Measurements from ENCODE around the gene SNX24.
"Not testable (repeated sequence)": the region's sequence is repeated elsewhere in the genome, so short reads cannot be mapped to it uniquely, and the experiment has no call there.

Gene SNX24

GRCh38 chr5:122849771-122850170 lies 4.4 kb downstream of the SNX24 start:
- ATAC-seq (ENCODE audit: low read depth): no peak
- Mint-ChIP-seq H3K9me3 (no peaks in the 10 kb centered on the region), H3K36me3 (no peaks in the 10 kb centered on the region), H3K27me3 (no peaks in the 10 kb centered on the region), H3K4me3 (no peak overlapping the region), H3K4me1 (peaks cover 16% of the 10 kb centered on the region), H3K27ac (no peak overlapping the region)
- DNase-seq (ENCODE audit: low spot score in 2 of 2): no peak

DNA sequence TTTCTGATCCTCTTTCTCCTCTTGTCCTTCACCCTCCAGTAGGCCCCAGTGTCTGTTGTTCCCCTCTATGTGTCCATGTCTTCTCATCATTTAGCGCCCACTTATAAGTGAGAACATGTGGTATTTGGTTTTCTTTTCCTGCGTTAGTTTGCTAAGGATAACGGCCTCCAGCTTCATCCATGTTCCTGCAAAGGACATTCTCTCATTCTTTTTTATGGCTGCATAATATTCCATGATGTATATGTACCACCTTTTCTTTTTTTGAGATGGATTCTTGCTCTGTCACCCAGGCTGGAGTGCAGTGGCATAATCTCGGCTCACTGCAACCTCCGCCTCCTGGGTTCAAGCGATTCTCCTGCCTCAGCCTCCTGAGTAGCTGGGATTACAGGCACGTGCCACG lies 12.1 kb downstream of the SNX24 start:
- not testable (repeated sequence) for H3K9me3 Mint-ChIP-seq; DNase-seq (ENCODE audit: low spot score in 2 of 2); H3K27ac Mint-ChIP-seq; H3K4me1 Mint-ChIP-seq; H3K36me3 Mint-ChIP-seq; ATAC-seq (ENCODE audit: low read depth); H3K4me3 Mint-ChIP-seq; H3K27me3 Mint-ChIP-seq

- DNase-seq (ENCODE audit: low spot score in 2 of 2): no peak
- no peak for ATAC-seq (ENCODE audit: low read depth)
- Mint-ChIP-seq H3K9me3 (no peaks in the 10 kb centered on the region), H3K36me3 (peaks cover 6% of the 10 kb centered on the region), H3K4me1 (no peaks in the 10 kb centered on the region), H3K27me3 (no peaks in the 10 kb centered on the region), H3K4me3 (no peak overlapping the region), H3K27ac (no peak overlapping the region)
These were observed 13.0 kb downstream of the SNX24 start for GRCh38 chr5:122858451-122858850.

GRCh38 chr5:122863240-122863639 lies 17.8 kb downstream of the SNX24 start:
- DNase-seq (ENCODE audit: low spot score in 2 of 2): no peak
- Mint-ChIP-seq H3K36me3 (peaks cover 1% of the 10 kb centered on the region), H3K9me3 (no peaks in the 10 kb centered on the region), H3K27ac (no peak overlapping the region), H3K4me1 (no peaks in the 10 kb centered on the region), H3K4me3 (no peak overlapping the region), H3K27me3 (no peaks in the 10 kb centered on the region)
- ATAC-seq (ENCODE audit: low read depth): no peak

GRCh38 chr5:122863721-122864120 lies 18.3 kb downstream of the SNX24 start:
- Mint-ChIP-seq H3K27ac (no peak overlapping the region), H3K9me3 (no peaks in the 10 kb centered on the region), H3K36me3 (peaks cover 3% of the 10 kb centered on the region), H3K4me3 (no peak overlapping the region), H3K27me3 (no peaks in the 10 kb centered on the region), H3K4me1 (no peaks in the 10 kb centered on the region)
- no peak for ATAC-seq (ENCODE audit: low read depth)
- no peak for DNase-seq (ENCODE audit: low spot score in 2 of 2)

- Mint-ChIP-seq H3K27me3 (no peaks in the 10 kb centered on the region), H3K4me3 (no peak overlapping the region), H3K9me3 (no peaks in the 10 kb centered on the region), H3K36me3 (peaks cover 3% of the 10 kb centered on the region), H3K27ac (no peak overlapping the region), H3K4me1 (no peaks in the 10 kb centered on the region)
- no peak for DNase-seq (ENCODE audit: low spot score in 2 of 2)
- no peak for ATAC-seq (ENCODE audit: low read depth)
These were observed 19.0 kb downstream of the SNX24 start for GRCh38 chr5:122864400-122864799.

- Mint-ChIP-seq H3K27me3 (no peaks in the 10 kb centered on the region), H3K27ac (no peak overlapping the region), H3K4me1 (no peaks in the 10 kb centered on the region), H3K4me3 (no peak overlapping the region), H3K36me3 (peaks cover 3% of the 10 kb centered on the region), H3K9me3 (no peaks in the 10 kb centered on the region)
- DNase-seq (ENCODE audit: low spot score in 2 of 2): no peak
- no peak for ATAC-seq (ENCODE audit: low read depth)
These were observed 19.4 kb downstream of the SNX24 start for GRCh38 chr5:122864842-122865241.

DNA sequence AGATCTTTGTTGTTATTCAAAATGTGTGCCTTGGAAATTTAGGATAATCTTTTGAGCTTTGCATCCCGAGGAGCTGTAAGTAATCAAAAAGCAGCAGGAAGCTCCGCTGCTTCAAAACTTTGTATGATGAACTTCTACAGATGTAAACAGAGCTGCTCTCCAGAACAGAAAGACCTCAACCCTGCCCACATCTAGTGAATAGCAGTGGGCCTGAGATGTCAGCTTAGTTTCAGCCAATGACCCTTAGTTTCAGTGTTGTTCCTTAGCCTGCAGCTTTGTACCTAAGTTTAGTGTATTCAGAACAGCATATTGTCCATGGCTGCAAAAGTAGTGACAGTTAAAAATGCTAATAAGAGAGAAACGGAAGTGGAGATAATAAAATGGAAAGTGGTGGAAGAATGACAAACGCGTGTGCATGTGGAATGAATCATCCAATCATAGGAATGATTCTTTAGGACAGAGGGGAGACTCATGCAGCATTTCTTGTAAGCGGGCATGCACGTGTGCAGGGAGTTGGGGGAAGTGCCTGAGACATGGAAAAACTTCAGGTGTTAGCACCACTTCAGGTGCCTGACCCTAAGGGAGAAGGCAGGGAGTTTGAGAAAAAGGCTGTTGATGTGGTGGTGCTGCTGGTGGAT lies 24.9 kb downstream of the SNX24 start:
- no peak for ATAC-seq (ENCODE audit: low read depth)
- no peak overlapping the region for H3K4me3 Mint-ChIP-seq
- DNase-seq (ENCODE audit: low spot score in 2 of 2): no peak
- H3K36me3 Mint-ChIP-seq: peaks cover 2% of the 10 kb centered on the region
- no peaks in the 10 kb centered on the region for H3K9me3 Mint-ChIP-seq
- no peak overlapping the region for H3K27ac Mint-ChIP-seq
- peaks cover 3% of the 10 kb centered on the region for H3K4me1 Mint-ChIP-seq
- no peaks in the 10 kb centered on the region for H3K27me3 Mint-ChIP-seq

- Mint-ChIP-seq H3K4me1 (peaks cover 5% of the 10 kb centered on the region), H3K9me3 (no peaks in the 10 kb centered on the region), H3K4me3 (no peak overlapping the region), H3K36me3 (peaks cover 2% of the 10 kb centered on the region), H3K27me3 (no peaks in the 10 kb centered on the region), H3K27ac (no peak overlapping the region)
- ATAC-seq (ENCODE audit: low read depth) (no peak), DNase-seq (ENCODE audit: low spot score in 2 of 2) (no peak)
These were observed 26.2 kb downstream of the SNX24 start for GRCh38 chr5:122871661-122872060.

DNA sequence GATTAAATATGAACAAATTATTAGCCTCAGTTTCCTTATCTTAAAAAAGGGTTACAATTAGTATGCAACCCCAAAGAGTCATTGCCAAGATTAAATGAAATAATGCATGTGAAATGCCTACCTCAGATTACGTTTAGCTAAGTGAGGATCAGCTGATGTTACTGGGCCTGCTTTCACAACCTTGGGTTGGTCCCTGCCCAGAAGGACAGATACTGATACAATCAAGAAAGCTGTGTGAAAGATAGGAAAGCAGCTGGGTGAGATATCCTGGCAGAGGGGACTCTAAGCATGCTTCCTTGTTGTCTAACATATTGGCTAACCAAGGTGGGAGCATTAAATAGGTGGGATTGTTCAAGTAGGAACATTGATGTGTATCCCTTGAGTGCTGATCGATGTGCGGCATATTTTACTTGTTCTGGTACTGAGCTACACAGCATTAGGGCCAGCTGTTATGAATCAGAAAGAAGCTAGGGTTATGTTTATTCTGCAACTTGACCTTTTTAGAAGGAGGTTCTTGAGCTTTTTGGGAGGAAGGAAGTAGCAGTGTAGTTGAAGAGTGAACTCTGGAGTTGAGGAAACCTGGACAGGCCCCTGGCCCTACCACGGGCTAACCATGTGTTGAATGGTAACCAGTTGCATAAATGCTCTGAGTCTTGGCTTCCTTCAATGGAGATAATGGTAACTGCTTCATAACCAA lies 28.9 kb downstream of the SNX24 start:
- DNase-seq (ENCODE audit: low spot score in 2 of 2) (no peak), ATAC-seq (ENCODE audit: low read depth) (no peak)
- peak overlapping the region; percentile 4 for H3K27ac Mint-ChIP-seq
- H3K36me3 Mint-ChIP-seq: peaks cover 5% of the 10 kb centered on the region
- H3K4me3 Mint-ChIP-seq: no peak overlapping the region
- H3K9me3 Mint-ChIP-seq: peaks cover 5% of the 10 kb centered on the region
- peaks cover 22% of the 10 kb centered on the region for H3K4me1 Mint-ChIP-seq
- no peaks in the 10 kb centered on the region for H3K27me3 Mint-ChIP-seq

GRCh38 chr5:122877518-122877917 lies 32.1 kb downstream of the SNX24 start:
- H3K9me3 Mint-ChIP-seq: peaks cover 5% of the 10 kb centered on the region
- peaks cover 5% of the 10 kb centered on the region for H3K36me3 Mint-ChIP-seq
- peak overlapping the region; percentile 14 for H3K27ac Mint-ChIP-seq
- peak overlapping the region; percentile 77 for H3K4me3 Mint-ChIP-seq
- H3K27me3 Mint-ChIP-seq: no peaks in the 10 kb centered on the region
- H3K4me1 Mint-ChIP-seq: peaks cover 19% of the 10 kb centered on the region
- ATAC-seq (ENCODE audit: low read depth) (peak; percentile 84), DNase-seq (ENCODE audit: low spot score in 2 of 2) (peak in 1 of 2 donors; percentile 12)

- ATAC-seq (ENCODE audit: low read depth) (no peak), DNase-seq (ENCODE audit: low spot score in 2 of 2) (no peak)
- no peaks in the 10 kb centered on the region for H3K27me3 Mint-ChIP-seq
- peaks cover 5% of the 10 kb centered on the region for H3K36me3 Mint-ChIP-seq
- H3K9me3 Mint-ChIP-seq: peaks cover 5% of the 10 kb centered on the region
- H3K27ac Mint-ChIP-seq: no peak overlapping the region
- no peak overlapping the region for H3K4me3 Mint-ChIP-seq
- peaks cover 19% of the 10 kb centered on the region for H3K4me1 Mint-ChIP-seq
These were observed 33.7 kb downstream of the SNX24 start for GRCh38 chr5:122879076-122879475.

DNA sequence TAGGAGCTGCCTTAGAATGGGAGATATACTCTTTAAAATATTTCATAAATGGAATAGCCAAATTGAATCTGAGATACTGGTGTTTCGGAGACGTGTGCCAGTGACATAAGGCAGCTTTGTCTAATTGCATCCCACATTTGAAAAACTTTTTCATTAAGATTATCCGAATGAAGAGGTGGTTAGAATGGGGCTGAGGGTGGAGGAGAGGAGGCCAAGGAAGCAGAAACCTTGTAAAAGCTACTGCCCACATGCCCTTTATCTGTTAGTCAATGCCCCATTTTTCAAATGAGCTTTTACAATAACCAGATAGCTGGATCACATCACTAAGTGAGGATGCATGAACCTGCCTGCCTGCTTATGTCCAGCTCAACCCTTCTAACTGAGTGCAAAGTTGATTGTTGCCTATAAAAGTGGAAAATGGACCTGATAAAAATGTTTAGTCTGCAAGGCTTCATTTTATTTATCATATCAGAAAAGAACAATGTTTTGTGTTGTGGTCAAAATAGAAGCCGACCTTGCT lies 34.8 kb downstream of the SNX24 start:
- H3K9me3 Mint-ChIP-seq: peaks cover 5% of the 10 kb centered on the region
- no peak for ATAC-seq (ENCODE audit: low read depth)
- no peak for DNase-seq (ENCODE audit: low spot score in 2 of 2)
- peaks cover 19% of the 10 kb centered on the region for H3K4me1 Mint-ChIP-seq
- peaks cover 5% of the 10 kb centered on the region for H3K36me3 Mint-ChIP-seq
- no peak overlapping the region for H3K27ac Mint-ChIP-seq
- no peak overlapping the region for H3K4me3 Mint-ChIP-seq
- no peaks in the 10 kb centered on the region for H3K27me3 Mint-ChIP-seq

GRCh38 chr5:122880749-122881148 lies 35.3 kb downstream of the SNX24 start:
- Mint-ChIP-seq H3K4me3 (no peak overlapping the region), H3K27ac (no peak overlapping the region), H3K27me3 (no peaks in the 10 kb centered on the region), H3K36me3 (peaks cover 5% of the 10 kb centered on the region), H3K9me3 (peaks cover 5% of the 10 kb centered on the region), H3K4me1 (peaks cover 19% of the 10 kb centered on the region)
- DNase-seq (ENCODE audit: low spot score in 2 of 2): no peak
- ATAC-seq (ENCODE audit: low read depth): no peak

DNA sequence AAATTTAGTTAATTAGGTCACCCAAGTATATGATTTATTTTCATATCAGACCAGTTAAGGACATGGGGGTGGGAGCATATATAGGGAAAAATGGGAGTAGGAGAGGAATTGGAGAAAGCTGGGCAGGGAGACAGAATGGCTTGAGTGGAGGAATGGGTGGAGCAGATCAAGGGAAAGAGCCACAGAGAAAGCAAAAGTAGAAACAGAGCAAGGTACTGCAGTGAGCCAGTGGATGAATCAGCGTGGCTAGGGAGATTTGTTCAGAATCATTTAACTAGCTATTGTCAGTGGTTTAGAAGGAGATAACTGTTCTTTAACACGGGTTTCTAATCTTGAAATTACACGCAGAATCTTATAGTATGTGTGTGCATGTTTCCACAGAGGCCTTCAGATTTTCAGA lies 37.4 kb downstream of the SNX24 start:
- no peak for DNase-seq (ENCODE audit: low spot score in 2 of 2)
- no peak overlapping the region for H3K27ac Mint-ChIP-seq
- no peaks in the 10 kb centered on the region for H3K27me3 Mint-ChIP-seq
- H3K36me3 Mint-ChIP-seq: peaks cover 5% of the 10 kb centered on the region
- H3K9me3 Mint-ChIP-seq: peaks cover 7% of the 10 kb centered on the region
- H3K4me1 Mint-ChIP-seq: peaks cover 4% of the 10 kb centered on the region
- no peak for ATAC-seq (ENCODE audit: low read depth)
- H3K4me3 Mint-ChIP-seq: no peak overlapping the region
